BE2C (cell line): Measurements from ENCODE around the gene PLA2G7.
"Not testable (repeated sequence)": the region's sequence is repeated elsewhere in the genome, so short reads cannot be mapped to it uniquely, and the experiment has no call there.

Source experiments
- DNase-seq: peaks from one replicate; pipeline ENCODE4 v3.0.0-alpha.2; 2020
- H3K27me3 ChIP-seq: fragments of 250-450 bp; sonication (Bioruptor Pico); 2 replicates; pipeline ENCODE4 v1.5.1; 2020; ENCODE audit warnings: mild to moderate bottlenecking
- H3K36me3 ChIP-seq: fragments of 250-450 bp; sonication (Bioruptor Pico); 2 replicates; pipeline ENCODE4 v1.5.1; 2020; ENCODE audit warnings: mild to moderate bottlenecking
- H3K4me1 ChIP-seq: fragments of 250-450 bp; sonication (Bioruptor Pico); 2 replicates; pipeline ENCODE4 v1.5.1; 2020
- H3K4me3 ChIP-seq: 2 replicates; pipeline ENCODE4 v1.5.1; 2011; ENCODE audit warnings: low read depth, low read length
- H3K9me3 ChIP-seq: fragments of 250-450 bp; sonication (Bioruptor Pico); 2 replicates; pipeline ENCODE4 v1.5.1; 2020
- TF ChIP-seq, protein P1 (sequence below): IDR thresholded peaks from 2 replicates; pipeline ENCODE4 v1.5.1; 2012; ENCODE audit warnings: mild to moderate bottlenecking, low read depth, low read length

Gene PLA2G7

DNA sequence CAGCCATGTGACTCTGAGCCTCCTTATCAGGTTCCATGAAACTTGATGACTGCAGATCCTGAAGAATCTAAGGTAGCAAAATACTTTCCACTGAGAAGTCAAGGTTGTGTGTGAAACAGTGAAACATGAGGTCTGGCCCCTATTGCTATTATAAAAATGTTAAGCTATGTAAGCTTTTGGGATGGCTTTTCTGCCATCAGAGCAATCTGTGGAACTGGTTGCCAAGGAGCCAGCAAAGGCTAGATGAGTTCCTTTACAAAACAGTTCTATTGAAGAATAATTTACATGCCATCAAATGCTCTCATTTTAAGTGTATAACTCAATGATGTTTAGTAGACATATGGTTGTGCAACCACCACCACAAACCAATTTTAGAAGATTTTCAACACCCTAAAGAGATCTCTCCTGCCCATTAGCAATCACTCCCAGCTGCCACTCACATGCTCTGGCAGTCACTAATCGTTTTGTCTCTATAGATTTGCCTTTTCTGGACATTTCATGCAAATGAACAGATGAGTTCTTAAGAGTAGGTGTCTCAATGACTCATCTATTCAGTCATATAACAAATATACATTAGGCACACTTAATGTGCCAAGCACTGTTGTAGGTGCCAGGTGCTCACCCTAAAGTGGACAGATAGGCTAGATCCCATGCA lies 38.2 kb upstream of the PLA2G7 start:
- H3K27me3 ChIP-seq, result no peaks in the 10 kb centered on the region
- H3K9me3 ChIP-seq, result no peaks in the 10 kb centered on the region
- H3K36me3 ChIP-seq, result no peaks in the 10 kb centered on the region
- TF ChIP-seq, protein P1, sequence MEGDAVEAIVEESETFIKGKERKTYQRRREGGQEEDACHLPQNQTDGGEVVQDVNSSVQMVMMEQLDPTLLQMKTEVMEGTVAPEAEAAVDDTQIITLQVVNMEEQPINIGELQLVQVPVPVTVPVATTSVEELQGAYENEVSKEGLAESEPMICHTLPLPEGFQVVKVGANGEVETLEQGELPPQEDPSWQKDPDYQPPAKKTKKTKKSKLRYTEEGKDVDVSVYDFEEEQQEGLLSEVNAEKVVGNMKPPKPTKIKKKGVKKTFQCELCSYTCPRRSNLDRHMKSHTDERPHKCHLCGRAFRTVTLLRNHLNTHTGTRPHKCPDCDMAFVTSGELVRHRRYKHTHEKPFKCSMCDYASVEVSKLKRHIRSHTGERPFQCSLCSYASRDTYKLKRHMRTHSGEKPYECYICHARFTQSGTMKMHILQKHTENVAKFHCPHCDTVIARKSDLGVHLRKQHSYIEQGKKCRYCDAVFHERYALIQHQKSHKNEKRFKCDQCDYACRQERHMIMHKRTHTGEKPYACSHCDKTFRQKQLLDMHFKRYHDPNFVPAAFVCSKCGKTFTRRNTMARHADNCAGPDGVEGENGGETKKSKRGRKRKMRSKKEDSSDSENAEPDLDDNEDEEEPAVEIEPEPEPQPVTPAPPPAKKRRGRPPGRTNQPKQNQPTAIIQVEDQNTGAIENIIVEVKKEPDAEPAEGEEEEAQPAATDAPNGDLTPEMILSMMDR, result no peak
- no peaks in the 10 kb centered on the region for H3K4me1 ChIP-seq
- no peak overlapping the region for H3K4me3 ChIP-seq
- no peak for DNase-seq

DNA sequence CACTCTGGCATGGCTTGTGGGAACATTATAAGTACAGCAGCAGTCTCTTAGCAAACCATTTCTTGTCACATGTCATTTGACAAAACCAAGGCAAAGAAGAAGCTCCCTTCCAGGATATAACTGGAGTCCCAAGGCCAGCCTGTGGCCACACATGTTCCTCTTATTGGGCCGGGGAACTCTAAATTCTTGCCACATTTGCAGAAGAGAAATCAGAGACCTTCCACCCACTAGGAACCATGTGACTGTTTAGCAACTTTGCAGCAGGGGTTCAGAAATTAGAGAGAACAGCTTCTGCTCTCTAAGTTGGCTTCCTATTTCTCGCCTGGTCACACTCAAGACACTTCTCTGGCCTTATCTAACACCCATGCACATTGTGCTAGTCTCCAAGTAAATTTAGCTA lies 37.6 kb upstream of the PLA2G7 start:
- no peak for DNase-seq
- no peaks in the 10 kb centered on the region for H3K27me3 ChIP-seq
- TF ChIP-seq, protein P1, result no peak
- H3K4me1 ChIP-seq, result no peaks in the 10 kb centered on the region
- no peaks in the 10 kb centered on the region for H3K36me3 ChIP-seq
- H3K9me3 ChIP-seq, result no peaks in the 10 kb centered on the region
- H3K4me3 ChIP-seq, result no peak overlapping the region

DNA sequence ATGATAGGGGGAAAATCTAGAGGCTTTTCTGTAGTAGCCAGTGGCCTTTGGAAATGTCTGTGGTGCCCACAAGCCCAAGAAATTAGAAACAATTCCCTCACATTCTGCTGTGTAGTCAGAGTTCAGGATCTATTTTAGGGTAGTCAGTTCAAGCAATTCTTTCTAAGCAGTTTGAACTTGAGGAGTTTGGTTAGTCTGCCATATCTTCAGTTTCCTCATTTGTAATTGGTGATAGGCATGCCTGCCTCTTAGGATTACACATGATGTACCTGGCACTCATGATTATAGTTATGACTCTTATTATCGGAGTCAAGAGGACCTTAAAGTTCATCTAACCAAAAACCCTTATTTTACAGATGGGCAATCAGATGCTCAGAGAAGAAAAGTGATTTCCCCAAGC lies 36.8 kb upstream of the PLA2G7 start:
- TF ChIP-seq, protein P1, result no peak
- no peak overlapping the region for H3K4me3 ChIP-seq
- DNase-seq, result no peak
- H3K36me3 ChIP-seq, result no peaks in the 10 kb centered on the region
- no peaks in the 10 kb centered on the region for H3K27me3 ChIP-seq
- H3K9me3 ChIP-seq, result no peaks in the 10 kb centered on the region
- H3K4me1 ChIP-seq, result no peaks in the 10 kb centered on the region

DNA sequence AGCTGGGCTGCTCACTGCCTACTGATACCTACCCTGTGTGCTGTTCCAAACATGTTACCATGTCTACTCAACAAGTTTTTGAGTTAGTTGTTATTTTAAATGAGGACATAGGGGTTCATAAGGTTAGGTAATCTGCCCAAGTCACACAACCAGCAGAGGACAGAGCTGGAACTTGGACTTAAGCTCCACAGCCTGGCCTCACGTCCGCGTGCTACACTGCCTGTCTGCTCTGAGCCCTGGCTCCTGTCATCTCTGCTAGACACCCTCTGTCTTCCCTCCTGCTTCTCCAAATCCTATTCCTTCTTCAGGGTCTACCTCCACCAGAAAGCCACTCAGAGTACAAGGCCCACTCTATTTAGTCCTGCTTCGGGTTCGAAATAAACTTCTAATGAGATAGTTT lies 29.8 kb upstream of the PLA2G7 start:
- no peak for DNase-seq
- TF ChIP-seq, protein P1, result no peak
- Histone ChIP-seq H3K4me3 (no peak overlapping the region), H3K4me1 (no peaks in the 10 kb centered on the region), H3K9me3 (no peaks in the 10 kb centered on the region), H3K27me3 (no peaks in the 10 kb centered on the region), H3K36me3 (no peaks in the 10 kb centered on the region)

DNA sequence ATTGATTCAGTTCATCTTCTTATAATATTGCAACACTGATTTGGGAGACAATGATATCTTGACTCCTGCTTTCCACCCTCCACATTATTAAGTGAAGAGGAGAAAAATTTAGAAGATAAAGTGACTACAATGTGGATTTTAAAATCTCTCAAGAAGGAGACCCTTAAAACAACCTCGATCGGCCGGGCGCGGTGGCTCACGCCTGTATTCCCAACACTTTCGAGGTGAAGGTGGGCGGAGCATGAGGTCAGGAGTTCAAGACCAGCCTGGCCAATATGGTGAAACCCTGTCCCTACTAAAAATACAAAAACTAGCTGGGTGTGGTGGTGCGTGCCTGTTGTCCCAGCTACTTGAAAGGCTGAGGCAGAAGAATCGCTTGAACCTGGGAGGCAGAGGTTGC lies 29.1 kb upstream of the PLA2G7 start:
- not testable (repeated sequence) for H3K36me3 ChIP-seq, H3K9me3 ChIP-seq, DNase-seq, H3K4me1 ChIP-seq, H3K4me3 ChIP-seq, H3K27me3 ChIP-seq

DNA sequence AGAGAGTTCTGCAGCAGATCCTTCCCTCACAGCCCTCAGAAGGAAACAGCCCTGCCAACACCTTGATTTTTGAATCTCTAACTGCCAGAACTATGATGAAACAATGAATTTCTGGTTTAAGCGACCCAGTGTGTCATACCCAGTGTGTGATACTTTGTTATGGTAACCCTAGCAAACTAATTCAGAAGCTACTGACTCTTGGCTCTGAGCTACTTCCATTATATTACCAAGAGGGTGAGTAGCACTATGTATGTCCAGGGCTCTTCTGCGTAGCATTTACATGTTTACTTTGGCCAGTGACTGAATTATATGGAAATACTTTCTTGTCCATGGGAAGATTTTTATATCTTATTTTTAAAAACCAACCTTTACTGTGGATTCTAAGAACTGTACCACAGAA lies 28.3 kb upstream of the PLA2G7 start:
- Histone ChIP-seq H3K27me3 (no peaks in the 10 kb centered on the region), H3K36me3 (no peaks in the 10 kb centered on the region), H3K4me3 (no peak overlapping the region), H3K9me3 (no peaks in the 10 kb centered on the region), H3K4me1 (no peaks in the 10 kb centered on the region)
- TF ChIP-seq, protein P1, result no peak
- no peak for DNase-seq

DNA sequence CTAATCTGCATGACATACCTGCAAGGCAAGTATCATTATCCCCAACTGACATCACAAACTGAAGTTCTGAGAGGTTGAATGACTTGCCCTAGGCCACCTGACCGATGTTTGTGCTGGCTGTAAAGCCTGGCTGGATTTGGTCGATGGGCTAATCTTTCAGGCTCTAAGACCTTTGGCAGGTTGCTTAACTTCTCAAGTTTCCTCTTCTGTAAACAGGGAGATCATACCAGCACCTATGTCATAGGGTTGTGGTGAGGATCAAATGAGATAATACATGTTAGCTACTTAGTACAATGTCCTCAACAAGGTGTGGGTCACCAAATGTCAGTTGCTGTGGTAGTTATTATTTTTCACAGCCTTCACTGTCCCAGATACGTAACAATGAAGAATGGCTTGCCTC lies 25.8 kb upstream of the PLA2G7 start:
- Histone ChIP-seq H3K4me3 (no peak overlapping the region), H3K36me3 (no peaks in the 10 kb centered on the region), H3K9me3 (no peaks in the 10 kb centered on the region), H3K27me3 (no peaks in the 10 kb centered on the region), H3K4me1 (no peaks in the 10 kb centered on the region)
- TF ChIP-seq, protein P1, result no peak
- no peak for DNase-seq
